ENCODE results near the gene ADH7.

Gene ADH7

GRCh38 chr4:99400831-99401230, 34.3 kb downstream of the ADH7 start:
- Histone ChIP-seq H4K20me1 (ENCODE audit: insufficient read depth, low read length) (no peaks in the 10 kb centered on the region), H3K4me3 (ENCODE audit: low read length) (no peak overlapping the region), H3K27me3 (ENCODE audit: low read depth, low read length) (no peaks in the 10 kb centered on the region), H3K27ac (ENCODE audit: low read length) (no peak overlapping the region), H2AFZ (ENCODE audit: low read depth, low read length) (no peak overlapping the region), H3K36me3 (replicated peaks; ENCODE audit: low read depth, low read length) (no peaks in the 10 kb centered on the region), H3K79me2 (ENCODE audit: low read length) (no peaks in the 10 kb centered on the region), H3K4me2 (ENCODE audit: low read length) (no peak overlapping the region), H3K9ac (ENCODE audit: low read length) (no peak overlapping the region), H3K9me3 (ENCODE audit: insufficient read depth, low read length) (no peaks in the 10 kb centered on the region), H3K4me1 (ENCODE audit: low read length) (peaks cover 25% of the 10 kb centered on the region)
- no peak for TF ChIP-seq EZH2phosphoT487 (IDR thresholded peaks at IDR 0.05; ENCODE audit: low read depth)
- TF ChIP-seq CTCF (IDR thresholded peaks at IDR 0.05; ENCODE audit: low read depth, low read length), result no peak

GRCh38 chr4:99399017-99399416, 36.1 kb downstream of the ADH7 start:
- H3K4me2 ChIP-seq (ENCODE audit: low read length), result no peak overlapping the region
- peaks cover 10% of the 10 kb centered on the region for H3K4me1 ChIP-seq (ENCODE audit: low read length)
- H3K9me3 ChIP-seq (ENCODE audit: insufficient read depth, low read length), result no peaks in the 10 kb centered on the region
- H3K27ac ChIP-seq (ENCODE audit: low read length), result no peak overlapping the region
- H3K9ac ChIP-seq (ENCODE audit: low read length), result no peak overlapping the region
- no peaks in the 10 kb centered on the region for H4K20me1 ChIP-seq (ENCODE audit: insufficient read depth, low read length)
- H2AFZ ChIP-seq (ENCODE audit: low read depth, low read length), result no peak overlapping the region
- no peaks in the 10 kb centered on the region for H3K36me3 ChIP-seq (replicated peaks; ENCODE audit: low read depth, low read length)
- no peak overlapping the region for H3K4me3 ChIP-seq (ENCODE audit: low read length)
- no peaks in the 10 kb centered on the region for H3K27me3 ChIP-seq (ENCODE audit: low read depth, low read length)
- TF ChIP-seq CTCF (IDR thresholded peaks at IDR 0.05; ENCODE audit: low read depth, low read length) (no peak), EZH2phosphoT487 (IDR thresholded peaks at IDR 0.05; ENCODE audit: low read depth) (no peak)
- H3K79me2 ChIP-seq (ENCODE audit: low read length), result no peaks in the 10 kb centered on the region

GRCh38 chr4:99395595-99396364, 39.4 kb downstream of the ADH7 start:
- Histone ChIP-seq H3K36me3 (replicated peaks; ENCODE audit: low read depth, low read length) (no peaks in the 10 kb centered on the region), H3K27ac (ENCODE audit: low read length) (no peak overlapping the region), H3K4me1 (ENCODE audit: low read length) (no peaks in the 10 kb centered on the region), H3K4me3 (ENCODE audit: low read length) (no peak overlapping the region), H3K9ac (ENCODE audit: low read length) (no peak overlapping the region), H3K79me2 (ENCODE audit: low read length) (no peaks in the 10 kb centered on the region), H2AFZ (ENCODE audit: low read depth, low read length) (no peak overlapping the region), H3K27me3 (ENCODE audit: low read depth, low read length) (no peaks in the 10 kb centered on the region), H4K20me1 (ENCODE audit: insufficient read depth, low read length) (no peaks in the 10 kb centered on the region), H3K4me2 (ENCODE audit: low read length) (no peak overlapping the region), H3K9me3 (ENCODE audit: insufficient read depth, low read length) (no peaks in the 10 kb centered on the region)
- TF ChIP-seq CTCF (IDR thresholded peaks at IDR 0.05; ENCODE audit: low read depth, low read length) (no peak), EZH2phosphoT487 (IDR thresholded peaks at IDR 0.05; ENCODE audit: low read depth) (no peak)

GRCh38 chr4:99394896-99395295, 40.2 kb downstream of the ADH7 start:
- H3K9me3 ChIP-seq (ENCODE audit: insufficient read depth, low read length), result no peaks in the 10 kb centered on the region
- H3K4me2 ChIP-seq (ENCODE audit: low read length), result no peak overlapping the region
- H2AFZ ChIP-seq (ENCODE audit: low read depth, low read length), result no peak overlapping the region
- H3K36me3 ChIP-seq (replicated peaks; ENCODE audit: low read depth, low read length), result no peaks in the 10 kb centered on the region
- H3K27ac ChIP-seq (ENCODE audit: low read length), result no peak overlapping the region
- H3K4me1 ChIP-seq (ENCODE audit: low read length), result no peaks in the 10 kb centered on the region
- no peak overlapping the region for H3K9ac ChIP-seq (ENCODE audit: low read length)
- H3K27me3 ChIP-seq (ENCODE audit: low read depth, low read length), result no peaks in the 10 kb centered on the region
- no peak for TF ChIP-seq CTCF (IDR thresholded peaks at IDR 0.05; ENCODE audit: low read depth, low read length)
- TF ChIP-seq EZH2phosphoT487 (IDR thresholded peaks at IDR 0.05; ENCODE audit: low read depth), result no peak
- no peaks in the 10 kb centered on the region for H3K79me2 ChIP-seq (ENCODE audit: low read length)
- no peak overlapping the region for H3K4me3 ChIP-seq (ENCODE audit: low read length)
- no peaks in the 10 kb centered on the region for H4K20me1 ChIP-seq (ENCODE audit: insufficient read depth, low read length)

All from OCI-LY3 (cell line).